Pancreas (tissue), 10 donors: ENCODE measurements around the gene KRTAP3-2. TPM values are rescaled to one million over a fixed set of nuclear protein-coding genes. Genes with fewer than 3 reads are reported as not detected.

Experiments
- ATAC-seq, 4 donors: fragments of 200-7000 bp; cut with Tn5 transposase; one replicate each; pipeline versions ENCODE4 v1.8.0 to v1.9.1; 2020; ENCODE audit warnings: mild to moderate bottlenecking in 4 of 4, moderate library complexity in 4 of 4
- DNase-seq, 6 donors: peaks; one replicate each; pipeline ENCODE4 v3.0.0-alpha.2; 2020
- FAIRE-seq: peaks from 2 replicates; lab custom pipeline; 2012; peaks lifted over from hg19 to GRCh38; lab: Jason Lieb, UNC
- H3K27ac ChIP-seq, 4 donors: fragments of 200-600 bp; sonication (generic); 1 replicate in 3 of 4; 2 replicates in 1 of 4; pipeline versions ENCODE4 v1.5.0 to v1.8.0; 2020
- H3K27me3 ChIP-seq, 4 donors: fragments of 200-600 bp; one replicate each; pipeline ENCODE4 v1.8.0; 2021
- H3K36me3 ChIP-seq, 3 donors: fragments of 200-600 bp; sonication (generic) in 1 of 3; one replicate each; pipeline versions ENCODE4 v1.5.0 to v1.8.0; 2020 to 2021
- H3K4me1 ChIP-seq, 3 donors: fragments of 200-600 bp; one replicate each; pipeline ENCODE4 v1.8.0; 2021
- H3K4me3 ChIP-seq, 4 donors: fragments of 200-600 bp; sonication (generic) in 2 of 4; one replicate each; pipeline versions ENCODE4 v1.5.0 to v1.8.0; 2020 to 2021
- H3K9me3 ChIP-seq, 4 donors: fragments of 200-600 bp; one replicate each; pipeline ENCODE4 v1.8.0; 2021
- CTCF ChIP-seq, 4 donors: fragments of 200-600 bp; sonication (generic) in 3 of 4; IDR thresholded peaks; one replicate each; pipeline versions ENCODE4 v1.5.0 to v1.8.0; 2021; ENCODE audit warnings: antibody characterized with exemption in 4 of 4
- WGBS, 2 donors: extraction: QIAGEN DNeasy Blood & Tissue Kit; methylation state at CpG; one replicate each; pipeline ENCODE4 v1.1.7; 2013; 5-methylcytosine and 5-hydroxymethylcytosine counted together
- intact Hi-C, 3 donors: fragments of 100-400 bp; cut with DNase I; formaldehyde crosslinking; loops; one replicate each; pipeline versions ENCODE4 v1.11.1 to v1.14.2; 2022
- polyA plus RNA-seq, 2 donors: library from polyadenylated mRNA; stranded (reverse); fragments of 200-250 nt; gene quantifications; one replicate each; pipeline ENCODE4 v1.2.3, GENCODE V29; 2013
- total RNA-seq, 6 donors: library from RNA; stranded (reverse); fragmentation: NEBNext Ultra II Directional in 4 of 6; extraction: Animal tissue kit (Norgen Biotek cat#: 25700) in 4 of 6; gene quantifications; one replicate each; pipeline versions ENCODE4 v1.2.1 to v1.2.4, GENCODE V29; 2021 to 2023
- donor health status: healthy with polysubstance abuse.
- donor health status: DM: no; HTN: no; CAD: no; lungs with moderate emphysema.
- donor health status: DM: no; HTN: no; CAD: no.
- donor health status: control.
- donor health status: control.
- donor health status: Bipolar disorder and iron deficiency.
- donor health status: DM: yes; HTN: yes; CAD: no.
- donor health status: DM: no; HTN: no; CAD: no.
- donor health status: DM: no; HTN: no; CAD: no.
- donor health status: DM: yes; HTN: yes; CAD: no.

KRTAP3-2 gene
- total and polyA plus RNA-seq, 8 donors, result not detected

- FAIRE-seq, result no peak
- ATAC-seq, result no peak
These were observed 20.6 kb upstream of the KRTAP3-2 start for GRCh38 chr17:41020336-41020735.

GRCh38 chr17:41019415-41019814, 19.7 kb upstream of the KRTAP3-2 start:
- no peak for FAIRE-seq
- no peak for DNase-seq
- H3K27ac ChIP-seq, result no peak overlapping the region
- no peak for ATAC-seq
- no peak overlapping the region for H3K4me3 ChIP-seq
- no peak for TF ChIP-seq CTCF (IDR thresholded peaks at IDR 0.05)
- no peaks in the 10 kb centered on the region for H3K4me1 ChIP-seq
- intact Hi-C loops, result no loop called here
- peaks cover 0 to 4% (median 0%) of the 10 kb centered on the region in 4 donors for H3K27me3 ChIP-seq
- H3K36me3 ChIP-seq, result no peaks in the 10 kb centered on the region
- no peaks in the 10 kb centered on the region for H3K9me3 ChIP-seq
- WGBS, 2 donors, result 93 to 94% methylated on average over 3 of the region's 3 CpGs

More at GRCh38 chr17:41020336-41020735, 20.6 kb upstream of the KRTAP3-2 start:
- H3K27ac ChIP-seq, result no peak overlapping the region
- H3K27me3 ChIP-seq, result peaks cover 0 to 4% (median 0%) of the 10 kb centered on the region in 4 donors
- no peak for TF ChIP-seq CTCF (IDR thresholded peaks at IDR 0.05)
- H3K36me3 ChIP-seq, result no peaks in the 10 kb centered on the region
- intact Hi-C loops, result no loop called here
- no peak overlapping the region for H3K4me3 ChIP-seq
- no peaks in the 10 kb centered on the region for H3K4me1 ChIP-seq
- no peak for DNase-seq
- H3K9me3 ChIP-seq, result no peaks in the 10 kb centered on the region

- no peak for FAIRE-seq
- H3K4me3 ChIP-seq, result no peak overlapping the region
- no peak for DNase-seq
- no peaks in the 10 kb centered on the region for H3K9me3 ChIP-seq
- H3K27me3 ChIP-seq, result peaks cover 0 to 4% (median 0%) of the 10 kb centered on the region in 4 donors
- no peak for ATAC-seq
- H3K4me1 ChIP-seq, result no peaks in the 10 kb centered on the region
- H3K36me3 ChIP-seq, result no peaks in the 10 kb centered on the region
- 83 to 84% methylated on average over 3 of the region's 3 CpGs for whole genome bisulfite sequencing, 2 donors
- TF ChIP-seq CTCF (IDR thresholded peaks at IDR 0.05), result no peak
- H3K27ac ChIP-seq, result no peak overlapping the region
- intact Hi-C loops, result no loop called here
These were observed 18.8 kb upstream of the KRTAP3-2 start for GRCh38 chr17:41018541-41018940.

DNA sequence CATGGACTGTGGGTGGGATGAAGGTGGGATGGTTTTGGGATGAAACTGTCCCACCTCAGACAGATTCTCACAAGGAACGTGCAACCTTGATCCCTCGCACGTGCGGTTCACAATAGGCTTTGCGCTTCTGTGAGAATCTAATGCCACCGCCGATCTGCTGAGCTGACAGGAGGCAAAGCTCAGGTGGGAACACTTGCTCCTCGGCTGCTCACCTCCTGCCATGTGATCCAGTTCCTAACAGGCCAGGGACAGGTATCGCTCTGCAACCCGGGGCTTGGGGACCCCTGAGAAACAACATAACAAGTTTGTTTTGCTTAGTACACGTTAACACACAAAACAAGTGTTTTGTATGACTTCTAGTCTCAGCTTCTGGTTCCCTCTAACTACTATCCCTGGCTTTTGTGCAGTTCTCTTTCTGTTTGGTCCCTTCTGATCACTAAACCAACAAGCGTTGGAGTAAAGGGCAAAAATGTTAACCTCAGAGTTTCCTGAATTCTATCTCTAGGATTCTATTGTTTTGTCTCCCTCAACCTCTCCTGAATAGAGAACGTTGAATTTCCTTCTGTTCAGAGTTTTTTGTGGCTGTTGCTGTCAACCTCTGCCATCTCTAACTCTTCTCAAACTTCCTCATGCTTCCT, 17.0 kb upstream of the KRTAP3-2 start:
- ATAC-seq (no peak), FAIRE-seq (no peak), DNase-seq (no peak)
- no peak for TF ChIP-seq CTCF (IDR thresholded peaks at IDR 0.05)
- Histone ChIP-seq H3K36me3 (no peaks in the 10 kb centered on the region), H3K4me1 (no peaks in the 10 kb centered on the region), H3K9me3 (no peaks in the 10 kb centered on the region), H3K27ac (no peak overlapping the region), H3K27me3 (peaks cover 0 to 4% (median 0%) of the 10 kb centered on the region in 4 donors), H3K4me3 (no peak overlapping the region)
- 67 to 70% methylated on average over 13 of the region's 13 CpGs for WGBS, 2 donors
- intact Hi-C loops, result no loop called here

GRCh38 chr17:41015454-41015853, 15.7 kb upstream of the KRTAP3-2 start:
- intact Hi-C loops, result no loop called here
- no peak overlapping the region for H3K4me3 ChIP-seq
- FAIRE-seq, result no peak
- H3K4me1 ChIP-seq, result no peaks in the 10 kb centered on the region
- TF ChIP-seq CTCF (IDR thresholded peaks at IDR 0.05), result no peak
- ATAC-seq, result no peak
- H3K27me3 ChIP-seq, result peaks cover 0 to 4% (median 0%) of the 10 kb centered on the region in 4 donors
- H3K27ac ChIP-seq, result no peak overlapping the region
- WGBS, 2 donors, result 58 to 75% methylated on average over 7 of the region's 7 CpGs
- DNase-seq, result no peak
- no peaks in the 10 kb centered on the region for H3K9me3 ChIP-seq
- no peaks in the 10 kb centered on the region for H3K36me3 ChIP-seq
